Gastrocnemius medialis (tissue), 4 donors: Measurements from ENCODE around the gene KCNG3. TPM values are rescaled to one million over a fixed set of nuclear protein-coding genes. Genes with fewer than 3 reads are reported as not detected.

Experiments
- ATAC-seq, 2 donors: fragments of 150-250 bp; one replicate each; pipeline ENCODE4 v1.9.1; 2016
- DNase-seq, 2 donors: peaks; one replicate each; pipeline ENCODE4 v3.0.0-alpha.2; 2019
- H3K27ac ChIP-seq, 4 donors: fragments of 200-600 bp; sonication (generic); 1 replicate in 1 of 4; 2 replicates in 3 of 4; pipeline ENCODE4 v1.5.1; 2016 to 2018; ENCODE audit warnings: mild to moderate bottlenecking in 2 of 4, moderate library complexity in 1 of 4
- H3K27me3 ChIP-seq, 3 donors: fragments of 200-600 bp; sonication (generic) in 2 of 3; 1 replicate in 1 of 3; 2 replicates in 2 of 3; pipeline versions ENCODE4 v1.5.1 to v1.6.0; 2016 to 2019; ENCODE audit warnings: mild to moderate bottlenecking in 1 of 3, moderate library complexity in 1 of 3
- H3K36me3 ChIP-seq, 2 donors: fragments of 200-600 bp; sonication (generic) in 1 of 2; one replicate each; pipeline ENCODE4 v1.5.1; 2017 to 2018
- H3K4me1 ChIP-seq, 2 donors: fragments of 200-600 bp; sonication (generic) in 1 of 2; one replicate each; pipeline ENCODE4 v1.5.1; 2016 to 2017; ENCODE audit warnings: mild to moderate bottlenecking in 2 of 2
- H3K4me3 ChIP-seq, 4 donors: fragments of 200-600 bp; sonication (generic) in 3 of 4; 1 replicate in 1 of 4; 2 replicates in 3 of 4; pipeline ENCODE4 v1.5.1; 2016 to 2019; ENCODE audit warnings: mild to moderate bottlenecking in 2 of 4
- H3K9me3 ChIP-seq, 3 donors: fragments of 200-600 bp; sonication (generic) in 2 of 3; 1 replicate in 1 of 3; 2 replicates in 2 of 3; pipeline ENCODE4 v1.5.1; 2016 to 2019
- CTCF ChIP-seq, 5 experiments: fragments of 450-650 bp in 3 of 5; fragments of 200-600 bp in 2 of 5; sonication (generic) in 2 of 5; IDR thresholded peaks in 4 of 5; conservative IDR thresholded peaks in 1 of 5; 1 replicate in 4 of 5; 2 replicates in 1 of 5; pipeline ENCODE4 v1.5.1; 2016 to 2019; ENCODE audit warnings: antibody characterized with exemption in 5 of 5, mild to moderate bottlenecking in 3 of 5, moderate library complexity in 3 of 5
- POLR2A ChIP-seq, 2 donors: fragments of 450-650 bp; IDR thresholded peaks; one replicate each; pipeline ENCODE4 v1.6.1; 2017; ENCODE audit warnings: antibody characterized with exemption in 2 of 2, mild to moderate bottlenecking in 2 of 2, moderate library complexity in 2 of 2
- in situ Hi-C, 4 donors: fragments of 200-750 bp; cut with MboI; loops; one replicate each; pipeline versions ENCODE4 v1.15.0 to v1.8.0; 2017; ENCODE audit warnings: low sequenced_read_pairs in 4 of 4
- intact Hi-C: fragments of 100-400 bp; cut with DNase I; formaldehyde crosslinking; loops from one replicate; pipeline ENCODE4 v1.15.1; 2023; ENCODE audit warnings: low total_unique reads
- total RNA-seq, 4 donors: library from RNA; depleted of rRNA; stranded (reverse); fragments of >200 nt; gene quantifications; one replicate each; pipeline versions ENCODE4 v1.1.0 to v1.2.3, GENCODE V29; 2016

KCNG3 gene
- total RNA-seq, 4 donors from 2014 or later, result 0.15 TPM; not detected in 3

- in situ Hi-C loops, result no loop called here
- TF ChIP-seq CTCF (IDR thresholded peaks at IDR 0.05 in 4 of 5, conservative IDR thresholded peaks at IDR 0.05 in 1 of 5) (peak in 4 of 5 experiments; percentile 26 to 56 (median 42)), POLR2A (IDR thresholded peaks at IDR 0.05) (no peak)
- no peaks in the 10 kb centered on the region for H3K27me3 ChIP-seq
- intact Hi-C loops, result loop anchor here (1.0 kb wide), 1 partner anchor 150 kb away; no protein-coding TSS in a partner anchor
- H3K36me3 ChIP-seq, result no peaks in the 10 kb centered on the region
- H3K27ac ChIP-seq, result no peak overlapping the region
- ATAC-seq, result peak in 1 of 2 donors; percentile 61
- DNase-seq, result no peak
- H3K9me3 ChIP-seq, result no peaks in the 10 kb centered on the region
- no peaks in the 10 kb centered on the region for H3K4me1 ChIP-seq
- H3K4me3 ChIP-seq, result no peak overlapping the region
Observed at GRCh38 chr2:42513252-42513918, 19.6 kb upstream of the KCNG3 start.

- in situ Hi-C loops (no loop called here), intact Hi-C loops (no loop called here)
- DNase-seq (no peak), ATAC-seq (no peak)
- Histone ChIP-seq H3K36me3 (no peaks in the 10 kb centered on the region), H3K4me1 (no peaks in the 10 kb centered on the region), H3K4me3 (no peak overlapping the region), H3K27me3 (no peaks in the 10 kb centered on the region), H3K9me3 (no peaks in the 10 kb centered on the region), H3K27ac (no peak overlapping the region)
- TF ChIP-seq CTCF (IDR thresholded peaks at IDR 0.05 in 4 of 5, conservative IDR thresholded peaks at IDR 0.05 in 1 of 5) (no peak), POLR2A (IDR thresholded peaks at IDR 0.05) (no peak)
Observed at GRCh38 chr2:42510608-42511243, 16.9 kb upstream of the KCNG3 start.

GRCh38 chr2:42510191-42510590, 16.4 kb upstream of the KCNG3 start:
- Histone ChIP-seq H3K27me3 (no peaks in the 10 kb centered on the region), H3K4me3 (no peak overlapping the region), H3K27ac (no peak overlapping the region), H3K4me1 (no peaks in the 10 kb centered on the region), H3K9me3 (no peaks in the 10 kb centered on the region), H3K36me3 (no peaks in the 10 kb centered on the region)
- ATAC-seq, result no peak
- TF ChIP-seq CTCF (IDR thresholded peaks at IDR 0.05 in 4 of 5, conservative IDR thresholded peaks at IDR 0.05 in 1 of 5) (no peak), POLR2A (IDR thresholded peaks at IDR 0.05) (no peak)
- DNase-seq, result no peak
- intact Hi-C loops, result no loop called here
- in situ Hi-C loops, result no loop called here

- no peak overlapping the region for H3K4me3 ChIP-seq
- H3K27ac ChIP-seq, result no peak overlapping the region
- no peaks in the 10 kb centered on the region for H3K36me3 ChIP-seq
- no peaks in the 10 kb centered on the region for H3K27me3 ChIP-seq
- no peak for TF ChIP-seq POLR2A (IDR thresholded peaks at IDR 0.05)
- no peak for TF ChIP-seq CTCF (IDR thresholded peaks at IDR 0.05 in 4 of 5, conservative IDR thresholded peaks at IDR 0.05 in 1 of 5)
- ATAC-seq (no peak), DNase-seq (no peak)
- H3K4me1 ChIP-seq, result no peaks in the 10 kb centered on the region
- in situ Hi-C loops, result loop anchor here in 2 of 4 donors (5.0 to 10.0 kb wide), 2 partner anchors 158 to 160 kb away; no protein-coding TSS in a partner anchor
- intact Hi-C loops, result no loop called here
- no peaks in the 10 kb centered on the region for H3K9me3 ChIP-seq
Observed at GRCh38 chr2:42504364-42505230, 10.8 kb upstream of the KCNG3 start.
